HepG2 (cell line): ENCODE data around the gene KLHL7. TPM values are rescaled to one million over a fixed set of nuclear protein-coding genes. Genes with fewer than 3 reads are reported as not detected.
A peak's percentile ranks its signal among the peaks of the same experiment; 100 is the strongest.

ENCODE experiments used
- DMAP1 ChIP-seq: IDR thresholded peaks from 2 replicates; pipeline ENCODE4 v1.6.1; 2016
- GTF2F1 ChIP-seq: fragments of 150-350 bp; IDR thresholded peaks from 2 replicates; pipeline ENCODE4 v1.6.1; 2014; ENCODE audit warnings: low read length
- KDM5B ChIP-seq: sonication (generic); formaldehyde crosslinking; IDR thresholded peaks from 2 replicates; pipeline ENCODE4 v1.4.0; 2020; ENCODE audit warnings: missing genetic modification reagents, mild to moderate bottlenecking, borderline replicate concordance
- KLF16 ChIP-seq, 2 experiments: sonication (generic) in 1 of 2; formaldehyde crosslinking in 1 of 2; IDR thresholded peaks; 2 replicates each; pipeline versions ENCODE4 v1.6.1 to v1.8.0; 2016 to 2023; ENCODE audit warnings: missing genetic modification reagents in 2 of 2, missing compliant biosample characterization in 1 of 2
- NFKBIZ ChIP-seq: IDR thresholded peaks from 2 replicates; pipeline ENCODE4 v1.6.1; 2018; ENCODE audit warnings: missing genetic modification reagents, missing compliant biosample characterization
- NR2F6 ChIP-seq, 2 experiments: IDR thresholded peaks; 2 replicates each; pipeline ENCODE4 v1.6.1; 2016; ENCODE audit warnings: antibody characterized with exemption in 1 of 2, mild to moderate bottlenecking in 1 of 2
- RFX3 ChIP-seq: IDR thresholded peaks from 2 replicates; pipeline ENCODE4 v1.6.1; 2016; ENCODE audit warnings: missing biosample characterization, missing genetic modification reagents
- SATB2 ChIP-seq: sonication (generic); formaldehyde crosslinking; IDR thresholded peaks from 2 replicates; pipeline ENCODE4 v1.5.0; 2020; ENCODE audit warnings: missing genetic modification reagents
- SP2 ChIP-seq: sonication (generic); formaldehyde crosslinking; IDR thresholded peaks from 2 replicates; pipeline ENCODE4 v1.5.1; 2020; ENCODE audit warnings: mild to moderate bottlenecking, missing genetic modification reagents
- ZBTB38 ChIP-seq: sonication (generic); formaldehyde crosslinking; IDR thresholded peaks from 2 replicates; pipeline ENCODE4 v1.5.1; 2020; ENCODE audit warnings: mild to moderate bottlenecking, missing genetic modification reagents
- ZFP1 ChIP-seq: IDR thresholded peaks from 2 replicates; pipeline ENCODE4 v1.6.1; 2016
- ZNF598 ChIP-seq: sonication (generic); formaldehyde crosslinking; IDR thresholded peaks from 2 replicates; pipeline ENCODE4 v1.5.1; 2020; ENCODE audit warnings: mild to moderate bottlenecking, missing genetic modification reagents, borderline replicate concordance
- ZNF615 ChIP-seq: sonication (generic); formaldehyde crosslinking; IDR thresholded peaks from 2 replicates; pipeline ENCODE4 v1.5.0; 2020; ENCODE audit warnings: mild to moderate bottlenecking, missing genetic modification reagents, borderline replicate concordance
- ZNF747 ChIP-seq: sonication (generic); formaldehyde crosslinking; IDR thresholded peaks from 2 replicates; pipeline ENCODE4 v1.8.1; 2023; ENCODE audit warnings: missing genetic modification reagents, mild to moderate bottlenecking, borderline replicate concordance
- polyA plus RNA-seq, 8 experiments: library from polyadenylated mRNA; depleted of rRNA in 3 of 8; stranded (reverse) in 7 of 8; unstranded in 1 of 8; fragments of >200 nt; fragmentation: Illumina TruSeq in 4 of 8; extraction: Trizol in 4 of 8; gene quantifications; 2 replicates each; pipeline versions ENCODE4 v1.2.1 to v1.2.3, GENCODE V29; 2011 to 2016; ENCODE audit warnings: low read depth in 4 of 8, missing spikeins in 1 of 8, mixed read lengths in 1 of 8; ENCODE audit not compliant: insufficient read depth in 1 of 8
- total RNA-seq, 5 experiments: library from RNA; depleted of rRNA; stranded (reverse); fragments of >200 nt; fragmentation: Illumina TruSeq; extraction: Trizol; gene quantifications; 2 replicates each; pipeline ENCODE4 v1.2.3, GENCODE V29; 2016; ENCODE audit warnings: low read depth in 1 of 5
- TF ChIP-seq, protein P1 (sequence below): sonication (generic); formaldehyde crosslinking; IDR thresholded peaks from 2 replicates; pipeline ENCODE4 v1.4.0; 2020; ENCODE audit warnings: missing genetic modification reagents
- TF ChIP-seq, protein P2 (sequence below): sonication (generic); formaldehyde crosslinking; IDR thresholded peaks from 2 replicates; pipeline ENCODE4 v1.8.1; 2023; ENCODE audit warnings: missing genetic modification reagents, mild to moderate bottlenecking, borderline replicate concordance
- TF ChIP-seq, protein P3 (sequence below): sonication (generic); formaldehyde crosslinking; IDR thresholded peaks from 2 replicates; pipeline ENCODE4 v1.4.0; 2020; ENCODE audit warnings: mild to moderate bottlenecking, missing genetic modification reagents
- TF ChIP-seq, protein P4 (sequence below): IDR thresholded peaks from 2 replicates; pipeline ENCODE4 v1.6.1; 2016; ENCODE audit warnings: missing compliant biosample characterization, missing genetic modification reagents, borderline replicate concordance
- TF ChIP-seq, protein P5 (sequence below): sonication (generic); formaldehyde crosslinking; IDR thresholded peaks from 2 replicates; pipeline ENCODE4 v1.5.0; 2020; ENCODE audit warnings: mild to moderate bottlenecking, missing genetic modification reagents, moderate library complexity

The KLHL7 gene
- total and polyA plus RNA-seq, 2 of the 13 experiments (the other 11 are each of a cell fraction or from before 2014, with no cell fraction given), result 16.2 to 34.4 TPM

DNA sequence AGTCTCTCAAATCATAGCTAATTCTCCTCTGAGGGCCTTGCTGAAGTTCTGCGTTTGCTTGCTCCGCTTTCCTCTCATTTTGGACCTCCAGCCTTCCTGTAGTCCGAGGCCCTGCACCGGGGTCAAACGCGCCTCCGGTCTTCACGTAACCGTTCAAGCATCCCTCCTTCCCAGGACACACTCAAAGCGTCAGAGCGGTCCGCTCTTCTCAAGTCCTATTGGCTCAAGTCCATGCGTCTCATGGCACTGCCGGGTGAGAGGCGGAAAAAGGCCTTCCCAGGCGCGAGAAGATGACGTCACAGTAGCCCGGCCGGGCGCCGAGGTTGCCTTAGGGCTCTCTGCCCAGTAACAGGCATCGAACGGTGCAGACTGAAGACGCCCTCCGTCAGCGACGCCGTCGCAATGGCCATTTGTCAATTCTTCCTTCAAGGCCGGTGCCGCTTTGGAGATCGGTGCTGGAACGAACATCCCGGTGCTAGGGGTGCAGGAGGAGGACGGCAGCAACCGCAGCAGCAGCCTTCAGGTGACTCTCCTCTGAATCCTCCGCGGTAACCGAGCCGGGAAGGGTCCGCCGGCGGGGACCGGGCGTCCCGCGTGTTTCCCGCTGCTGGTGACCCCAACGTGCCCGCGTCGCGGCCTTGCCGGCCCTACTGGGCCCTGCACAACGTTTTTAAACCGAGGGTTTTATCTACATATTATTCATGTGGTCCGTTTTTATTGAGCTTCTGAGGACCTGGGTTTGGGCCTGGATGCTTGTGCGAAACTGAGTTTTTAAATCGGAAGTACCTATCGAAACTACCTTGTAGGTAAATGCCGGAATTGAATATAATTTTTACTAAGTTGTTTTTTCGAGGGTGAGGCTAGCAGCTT lies 76.3 kb downstream of the KLHL7 start, which contains the start of gene NUP42 (continued):
- no peak; the same call in 1 of the 2 replicates for TF ChIP-seq NFKBIZ
- TF ChIP-seq GTF2F1, result no peak; the same call in 1 of the 2 replicates
- no peak for TF ChIP-seq SATB2 (CRISPR knock-in tag)
- TF ChIP-seq, protein P1, sequence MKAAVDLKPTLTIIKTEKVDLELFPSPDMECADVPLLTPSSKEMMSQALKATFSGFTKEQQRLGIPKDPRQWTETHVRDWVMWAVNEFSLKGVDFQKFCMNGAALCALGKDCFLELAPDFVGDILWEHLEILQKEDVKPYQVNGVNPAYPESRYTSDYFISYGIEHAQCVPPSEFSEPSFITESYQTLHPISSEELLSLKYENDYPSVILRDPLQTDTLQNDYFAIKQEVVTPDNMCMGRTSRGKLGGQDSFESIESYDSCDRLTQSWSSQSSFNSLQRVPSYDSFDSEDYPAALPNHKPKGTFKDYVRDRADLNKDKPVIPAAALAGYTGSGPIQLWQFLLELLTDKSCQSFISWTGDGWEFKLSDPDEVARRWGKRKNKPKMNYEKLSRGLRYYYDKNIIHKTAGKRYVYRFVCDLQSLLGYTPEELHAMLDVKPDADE, result no peak
- TF ChIP-seq ZNF598 (CRISPR knock-in tag), result peak; percentile 64; the same call in 1 of the 2 replicates
- TF ChIP-seq ZNF615 (CRISPR knock-in tag), result no peak
- no peak for TF ChIP-seq RFX3 (CRISPR knock-in tag)
- peak; percentile 78; the same call in 1 of the 2 replicates for TF ChIP-seq KDM5B (CRISPR knock-in tag)
- TF ChIP-seq, protein P2, sequence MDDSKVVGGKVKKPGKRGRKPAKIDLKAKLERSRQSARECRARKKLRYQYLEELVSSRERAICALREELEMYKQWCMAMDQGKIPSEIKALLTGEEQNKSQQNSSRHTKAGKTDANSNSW (CRISPR knock-in tag), result peak; percentile 36; the same call in 1 of the 2 replicates
- TF ChIP-seq, protein P3, sequence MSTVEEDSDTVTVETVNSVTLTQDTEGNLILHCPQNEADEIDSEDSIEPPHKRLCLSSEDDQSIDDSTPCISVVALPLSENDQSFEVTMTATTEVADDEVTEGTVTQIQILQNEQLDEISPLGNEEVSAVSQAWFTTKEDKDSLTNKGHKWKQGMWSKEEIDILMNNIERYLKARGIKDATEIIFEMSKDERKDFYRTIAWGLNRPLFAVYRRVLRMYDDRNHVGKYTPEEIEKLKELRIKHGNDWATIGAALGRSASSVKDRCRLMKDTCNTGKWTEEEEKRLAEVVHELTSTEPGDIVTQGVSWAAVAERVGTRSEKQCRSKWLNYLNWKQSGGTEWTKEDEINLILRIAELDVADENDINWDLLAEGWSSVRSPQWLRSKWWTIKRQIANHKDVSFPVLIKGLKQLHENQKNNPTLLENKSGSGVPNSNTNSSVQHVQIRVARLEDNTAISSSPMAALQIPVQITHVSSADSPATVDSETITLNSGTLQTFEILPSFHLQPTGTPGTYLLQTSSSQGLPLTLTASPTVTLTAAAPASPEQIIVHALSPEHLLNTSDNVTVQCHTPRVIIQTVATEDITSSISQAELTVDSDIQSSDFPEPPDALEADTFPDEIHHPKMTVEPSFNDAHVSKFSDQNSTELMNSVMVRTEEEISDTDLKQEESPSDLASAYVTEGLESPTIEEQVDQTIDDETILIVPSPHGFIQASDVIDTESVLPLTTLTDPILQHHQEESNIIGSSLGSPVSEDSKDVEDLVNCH (CRISPR knock-in tag), result peak; percentile 84; the same call in 1 of the 2 replicates
- peak; percentile 54; the same call in 1 of the 2 replicates for TF ChIP-seq ZBTB38 (CRISPR knock-in tag)
- TF ChIP-seq, protein P4, sequence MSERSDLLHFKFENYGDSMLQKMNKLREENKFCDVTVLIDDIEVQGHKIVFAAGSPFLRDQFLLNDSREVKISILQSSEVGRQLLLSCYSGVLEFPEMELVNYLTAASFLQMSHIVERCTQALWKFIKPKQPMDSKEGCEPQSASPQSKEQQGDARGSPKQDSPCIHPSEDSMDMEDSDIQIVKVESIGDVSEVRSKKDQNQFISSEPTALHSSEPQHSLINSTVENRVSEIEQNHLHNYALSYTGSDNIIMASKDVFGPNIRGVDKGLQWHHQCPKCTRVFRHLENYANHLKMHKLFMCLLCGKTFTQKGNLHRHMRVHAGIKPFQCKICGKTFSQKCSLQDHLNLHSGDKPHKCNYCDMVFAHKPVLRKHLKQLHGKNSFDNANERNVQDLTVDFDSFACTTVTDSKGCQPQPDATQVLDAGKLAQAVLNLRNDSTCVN (CRISPR knock-in tag), result peak; percentile 82
- peak; percentile 91 for TF ChIP-seq DMAP1 (CRISPR knock-in tag)
- TF ChIP-seq ZNF747 (CRISPR knock-in tag), result peak; percentile 72; the same call in 1 of the 2 replicates
- TF ChIP-seq, protein P5, sequence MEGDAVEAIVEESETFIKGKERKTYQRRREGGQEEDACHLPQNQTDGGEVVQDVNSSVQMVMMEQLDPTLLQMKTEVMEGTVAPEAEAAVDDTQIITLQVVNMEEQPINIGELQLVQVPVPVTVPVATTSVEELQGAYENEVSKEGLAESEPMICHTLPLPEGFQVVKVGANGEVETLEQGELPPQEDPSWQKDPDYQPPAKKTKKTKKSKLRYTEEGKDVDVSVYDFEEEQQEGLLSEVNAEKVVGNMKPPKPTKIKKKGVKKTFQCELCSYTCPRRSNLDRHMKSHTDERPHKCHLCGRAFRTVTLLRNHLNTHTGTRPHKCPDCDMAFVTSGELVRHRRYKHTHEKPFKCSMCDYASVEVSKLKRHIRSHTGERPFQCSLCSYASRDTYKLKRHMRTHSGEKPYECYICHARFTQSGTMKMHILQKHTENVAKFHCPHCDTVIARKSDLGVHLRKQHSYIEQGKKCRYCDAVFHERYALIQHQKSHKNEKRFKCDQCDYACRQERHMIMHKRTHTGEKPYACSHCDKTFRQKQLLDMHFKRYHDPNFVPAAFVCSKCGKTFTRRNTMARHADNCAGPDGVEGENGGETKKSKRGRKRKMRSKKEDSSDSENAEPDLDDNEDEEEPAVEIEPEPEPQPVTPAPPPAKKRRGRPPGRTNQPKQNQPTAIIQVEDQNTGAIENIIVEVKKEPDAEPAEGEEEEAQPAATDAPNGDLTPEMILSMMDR, result peak; percentile 22; the same call in 1 of the 2 replicates
- TF ChIP-seq ZFP1 (CRISPR knock-in tag), result peak; percentile 79; the same call in 1 of the 2 replicates
- peak in 1 of 2 experiments; percentile 90; a peak in 2 of 4 replicates for TF ChIP-seq KLF16 (CRISPR knock-in tag; IDR thresholded peaks at IDR 0.05)
- TF ChIP-seq NR2F6 (IDR thresholded peaks at IDR 0.05), result peak; percentile 66; the same call in 1 of the 2 replicates
- peak; percentile 53 for TF ChIP-seq NR2F6 (CRISPR knock-in tag; IDR thresholded peaks at IDR 0.05)
- peak; percentile 70 for TF ChIP-seq SP2
